IMR-90 (cell line): ENCODE data around the gene KANSL3. TPM values are rescaled to one million over a fixed set of nuclear protein-coding genes. Genes with fewer than 3 reads are reported as not detected.

Experiments
- CHD1 ChIP-seq: IDR thresholded peaks from 2 replicates; pipeline ENCODE4 v1.6.1; 2012; ENCODE audit warnings: low read depth, low read length, improper control_type of control experiment
- FOS ChIP-seq: fragments of 150-350 bp; IDR thresholded peaks from 2 replicates; pipeline ENCODE4 v1.6.1; 2016; ENCODE audit warnings: low read depth, low read length
- MAZ ChIP-seq: IDR thresholded peaks from 2 replicates; pipeline ENCODE4 v1.6.1; 2012; ENCODE audit warnings: low read depth, mild to moderate bottlenecking, low read length, improper control_type of control experiment, moderate library complexity, borderline replicate concordance
- NFE2L2 ChIP-seq: fragments of 150-350 bp; IDR thresholded peaks from 2 replicates; pipeline ENCODE4 v1.6.1; 2016; ENCODE audit warnings: low read depth, mild to moderate bottlenecking, low read length
- RCOR1 ChIP-seq: IDR thresholded peaks from 2 replicates; pipeline ENCODE4 v1.6.1; 2012; ENCODE audit warnings: mild to moderate bottlenecking, low read length, improper control_type of control experiment; ENCODE audit not compliant: insufficient replicate concordance
- RFX5 ChIP-seq: IDR thresholded peaks from 2 replicates; pipeline ENCODE4 v1.8.0; 2012; ENCODE audit warnings: low read depth, mild to moderate bottlenecking, low read length, moderate library complexity
- polyA plus RNA-seq, 3 experiments: library from polyadenylated mRNA; depleted of rRNA; stranded (reverse); fragments of >200 nt; gene quantifications; 2 replicates each; pipeline ENCODE4 v1.2.3, GENCODE V29; 2012; ENCODE audit warnings: low replicate concordance in 1 of 3
- total RNA-seq: library from RNA; depleted of rRNA; stranded (reverse); fragments of >200 nt; gene quantifications from 2 replicates; pipeline ENCODE4 v1.2.3, GENCODE V29; 2012

KANSL3 gene
- total and polyA plus RNA-seq, 2 of the 4 experiments (the other 2 are of a cell fraction): 22.2 to 26.3 TPM

- TF ChIP-seq MAZ (peak; percentile 91), NFE2L2 (0 out of 2 replicates have a peak, but pooled peaks have one; percentile 9), RCOR1 (no peak), RFX5 (peak; percentile 57; the same call in 1 of the 2 replicates), CHD1 (0 out of 2 replicates have a peak, but pooled peaks have one; percentile 68), FOS (no peak)
These were observed at the start of gene KANSL3 (continued) for GRCh38 chr2:96638144-96639121.
